SK-N-SH treated with all-trans-retinoic acid at 6 μM for 48 hours (cell line): ENCODE measurements around the gene ATP9A.
"Not testable (repeated sequence)": the region's sequence is repeated elsewhere in the genome, so short reads cannot be mapped to it uniquely, and the experiment has no call there.

Source experiments
- ATAC-seq: fragments of 200-7000 bp; cut with Tn5 transposase; 3 replicates; pipeline ENCODE4 v1.9.1; 2020; ENCODE audit warnings: mild to moderate bottlenecking, moderate library complexity
- ARNTL ChIP-seq: fragments of 450-650 bp; formaldehyde crosslinking; IDR thresholded peaks from 2 replicates; pipeline ENCODE4 v1.5.0; 2020; ENCODE audit warnings: low read depth, mild to moderate bottlenecking, moderate library complexity, borderline replicate concordance
- BACH2 ChIP-seq: fragments of 250-450 bp; sonication (Bioruptor Pico); IDR thresholded peaks from 2 replicates; pipeline ENCODE4 v1.9.0; 2021; ENCODE audit warnings: mild to moderate bottlenecking, borderline replicate concordance
- CSDC2 ChIP-seq: fragments of 250-450 bp; sonication (Bioruptor Pico); IDR thresholded peaks from 2 replicates; pipeline ENCODE4 v1.5.0; 2020; ENCODE audit warnings: mild to moderate bottlenecking, moderate library complexity
- ESRRG ChIP-seq: fragments of 250-450 bp; sonication (Bioruptor Pico); IDR thresholded peaks from 2 replicates; pipeline ENCODE4 v1.6.1; 2021; ENCODE audit warnings: mild to moderate bottlenecking
- GLIS3 ChIP-seq: fragments of 250-450 bp; sonication (Bioruptor Pico); IDR thresholded peaks from 2 replicates; pipeline ENCODE4 v1.5.0; 2020; ENCODE audit warnings: mild to moderate bottlenecking, moderate library complexity
- ISL1 ChIP-seq: fragments of 250-450 bp; sonication (Bioruptor Pico); IDR thresholded peaks from 2 replicates; pipeline ENCODE4 v2.1.2; 2022; ENCODE audit warnings: mild to moderate bottlenecking, moderate library complexity
- OSR1 ChIP-seq: fragments of 250-450 bp; sonication (Bioruptor Pico); IDR thresholded peaks from 2 replicates; pipeline ENCODE4 v1.8.0; 2022; ENCODE audit warnings: moderate library complexity, mild to moderate bottlenecking, inconsistent platforms
- RARB ChIP-seq: fragments of 250-450 bp; sonication (Bioruptor Pico); IDR thresholded peaks from 2 replicates; pipeline ENCODE4 v1.8.0; 2021; ENCODE audit warnings: mild to moderate bottlenecking, moderate library complexity
- SNAI2 ChIP-seq: fragments of 250-450 bp; sonication (Bioruptor Pico); IDR thresholded peaks from 2 replicates; pipeline ENCODE4 v1.5.0; 2020; ENCODE audit warnings: mild to moderate bottlenecking, moderate library complexity
- TCF4 ChIP-seq: fragments of 250-450 bp; sonication (Bioruptor Pico); IDR thresholded peaks from 2 replicates; pipeline ENCODE4 v1.8.0; 2021; ENCODE audit warnings: mild to moderate bottlenecking, moderate library complexity, borderline replicate concordance
- TOX ChIP-seq: fragments of 250-450 bp; sonication (Bioruptor Pico); IDR thresholded peaks from 2 replicates; pipeline ENCODE4 v1.8.0; 2021; ENCODE audit warnings: mild to moderate bottlenecking, moderate library complexity, borderline replicate concordance
- ZC3H10 ChIP-seq: fragments of 250-450 bp; sonication (Bioruptor Pico); IDR thresholded peaks from 2 replicates; pipeline ENCODE4 v1.5.1; 2021; ENCODE audit warnings: mild to moderate bottlenecking, moderate library complexity
- ZFP30 ChIP-seq: fragments of 450-650 bp; formaldehyde crosslinking; IDR thresholded peaks from 2 replicates; pipeline ENCODE4 v1.5.0; 2022; ENCODE audit warnings: mild to moderate bottlenecking, moderate library complexity
- ZNF565 ChIP-seq: fragments of 450-650 bp; formaldehyde crosslinking; conservative IDR thresholded peaks from 2 replicates; pipeline ENCODE4 v1.5.0; 2020; ENCODE audit warnings: low read depth, mild to moderate bottlenecking, moderate library complexity
- ZNF70 ChIP-seq: fragments of 450-650 bp; formaldehyde crosslinking; IDR thresholded peaks from 2 replicates; pipeline ENCODE4 v1.5.0; 2020; ENCODE audit warnings: mild to moderate bottlenecking, moderate library complexity
- ZNF8 ChIP-seq: fragments of 450-650 bp; formaldehyde crosslinking; IDR thresholded peaks from 2 replicates; pipeline ENCODE4 v1.5.0; 2020; ENCODE audit warnings: mild to moderate bottlenecking, moderate library complexity
- TF ChIP-seq, protein P1 (sequence below): fragments of 250-450 bp; sonication (Bioruptor Pico); IDR thresholded peaks from 2 replicates; pipeline ENCODE4 v1.5.1; 2021; ENCODE audit warnings: mild to moderate bottlenecking, moderate library complexity
- TF ChIP-seq, protein P2 (sequence below): fragments of 250-450 bp; sonication (Bioruptor Pico); IDR thresholded peaks from 2 replicates; pipeline ENCODE4 v1.8.0; 2020; ENCODE audit warnings: mild to moderate bottlenecking, moderate library complexity, borderline replicate concordance
- TF ChIP-seq, protein P3 (sequence below): fragments of 250-450 bp; sonication (Bioruptor Pico); IDR thresholded peaks from 2 replicates; pipeline ENCODE4 v1.8.0; 2021; ENCODE audit warnings: low read depth, mild to moderate bottlenecking, moderate library complexity, borderline replicate concordance
- TF ChIP-seq, protein P4 (sequence below): fragments of 250-450 bp; sonication (Bioruptor Pico); IDR thresholded peaks from 2 replicates; pipeline ENCODE4 v1.5.0; 2020; ENCODE audit warnings: mild to moderate bottlenecking, moderate library complexity

Gene ATP9A

DNA sequence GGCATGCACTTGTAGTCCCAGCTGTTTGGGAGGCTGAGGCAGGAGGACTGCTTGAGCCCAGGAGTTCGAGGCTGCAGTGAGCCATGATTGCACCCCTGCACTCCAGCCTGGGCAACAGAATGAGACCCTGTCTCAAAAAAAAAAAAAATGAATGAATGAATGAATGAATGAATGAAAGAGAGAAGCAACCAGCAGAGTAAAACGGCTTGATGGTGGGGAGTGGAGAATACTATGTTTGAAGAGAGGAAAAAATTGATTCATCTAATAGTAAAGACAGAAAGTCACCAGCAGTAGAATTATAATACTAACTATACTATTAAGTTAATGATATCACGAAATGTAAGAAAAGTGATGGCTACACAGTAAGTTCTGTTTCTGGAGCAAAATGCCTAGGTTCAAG, 80.6 kb downstream of the ATP9A start:
- ATAC-seq, result no peak
- TF ChIP-seq OSR1 (no peak), ISL1 (CRISPR knock-in tag) (no peak), BACH2 (CRISPR knock-in tag) (no peak), ARNTL (CRISPR knock-in tag) (no peak), ZC3H10 (CRISPR knock-in tag) (no peak), ESRRG (CRISPR knock-in tag) (no peak), SNAI2 (no peak), GLIS3 (CRISPR knock-in tag) (no peak), ZNF8 (CRISPR knock-in tag) (no peak), ZNF565 (CRISPR knock-in tag) (no peak), RARB (CRISPR knock-in tag) (no peak), ZNF70 (no peak), ZFP30 (CRISPR knock-in tag) (no peak), TOX (no peak)
- TF ChIP-seq, protein P1, sequence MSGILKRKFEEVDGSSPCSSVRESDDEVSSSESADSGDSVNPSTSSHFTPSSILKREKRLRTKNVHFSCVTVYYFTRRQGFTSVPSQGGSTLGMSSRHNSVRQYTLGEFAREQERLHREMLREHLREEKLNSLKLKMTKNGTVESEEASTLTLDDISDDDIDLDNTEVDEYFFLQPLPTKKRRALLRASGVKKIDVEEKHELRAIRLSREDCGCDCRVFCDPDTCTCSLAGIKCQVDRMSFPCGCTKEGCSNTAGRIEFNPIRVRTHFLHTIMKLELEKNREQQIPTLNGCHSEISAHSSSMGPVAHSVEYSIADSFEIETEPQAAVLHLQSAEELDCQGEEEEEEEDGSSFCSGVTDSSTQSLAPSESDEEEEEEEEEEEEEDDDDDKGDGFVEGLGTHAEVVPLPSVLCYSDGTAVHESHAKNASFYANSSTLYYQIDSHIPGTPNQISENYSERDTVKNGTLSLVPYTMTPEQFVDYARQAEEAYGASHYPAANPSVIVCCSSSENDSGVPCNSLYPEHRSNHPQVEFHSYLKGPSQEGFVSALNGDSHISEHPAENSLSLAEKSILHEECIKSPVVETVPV (CRISPR knock-in tag), result no peak
- TF ChIP-seq, protein P2, sequence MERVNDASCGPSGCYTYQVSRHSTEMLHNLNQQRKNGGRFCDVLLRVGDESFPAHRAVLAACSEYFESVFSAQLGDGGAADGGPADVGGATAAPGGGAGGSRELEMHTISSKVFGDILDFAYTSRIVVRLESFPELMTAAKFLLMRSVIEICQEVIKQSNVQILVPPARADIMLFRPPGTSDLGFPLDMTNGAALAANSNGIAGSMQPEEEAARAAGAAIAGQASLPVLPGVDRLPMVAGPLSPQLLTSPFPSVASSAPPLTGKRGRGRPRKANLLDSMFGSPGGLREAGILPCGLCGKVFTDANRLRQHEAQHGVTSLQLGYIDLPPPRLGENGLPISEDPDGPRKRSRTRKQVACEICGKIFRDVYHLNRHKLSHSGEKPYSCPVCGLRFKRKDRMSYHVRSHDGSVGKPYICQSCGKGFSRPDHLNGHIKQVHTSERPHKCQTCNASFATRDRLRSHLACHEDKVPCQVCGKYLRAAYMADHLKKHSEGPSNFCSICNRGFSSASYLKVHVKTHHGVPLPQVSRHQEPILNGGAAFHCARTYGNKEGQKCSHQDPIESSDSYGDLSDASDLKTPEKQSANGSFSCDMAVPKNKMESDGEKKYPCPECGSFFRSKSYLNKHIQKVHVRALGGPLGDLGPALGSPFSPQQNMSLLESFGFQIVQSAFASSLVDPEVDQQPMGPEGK, result no peak
- TF ChIP-seq, protein P3, sequence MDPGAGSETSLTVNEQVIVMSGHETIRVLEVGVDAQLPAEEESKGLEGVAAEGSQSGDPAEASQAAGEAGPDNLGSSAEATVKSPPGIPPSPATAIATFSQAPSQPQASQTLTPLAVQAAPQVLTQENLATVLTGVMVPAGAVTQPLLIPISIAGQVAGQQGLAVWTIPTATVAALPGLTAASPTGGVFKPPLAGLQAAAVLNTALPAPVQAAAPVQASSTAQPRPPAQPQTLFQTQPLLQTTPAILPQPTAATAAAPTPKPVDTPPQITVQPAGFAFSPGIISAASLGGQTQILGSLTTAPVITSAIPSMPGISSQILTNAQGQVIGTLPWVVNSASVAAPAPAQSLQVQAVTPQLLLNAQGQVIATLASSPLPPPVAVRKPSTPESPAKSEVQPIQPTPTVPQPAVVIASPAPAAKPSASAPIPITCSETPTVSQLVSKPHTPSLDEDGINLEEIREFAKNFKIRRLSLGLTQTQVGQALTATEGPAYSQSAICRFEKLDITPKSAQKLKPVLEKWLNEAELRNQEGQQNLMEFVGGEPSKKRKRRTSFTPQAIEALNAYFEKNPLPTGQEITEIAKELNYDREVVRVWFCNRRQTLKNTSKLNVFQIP (CRISPR knock-in tag), result no peak

DNA sequence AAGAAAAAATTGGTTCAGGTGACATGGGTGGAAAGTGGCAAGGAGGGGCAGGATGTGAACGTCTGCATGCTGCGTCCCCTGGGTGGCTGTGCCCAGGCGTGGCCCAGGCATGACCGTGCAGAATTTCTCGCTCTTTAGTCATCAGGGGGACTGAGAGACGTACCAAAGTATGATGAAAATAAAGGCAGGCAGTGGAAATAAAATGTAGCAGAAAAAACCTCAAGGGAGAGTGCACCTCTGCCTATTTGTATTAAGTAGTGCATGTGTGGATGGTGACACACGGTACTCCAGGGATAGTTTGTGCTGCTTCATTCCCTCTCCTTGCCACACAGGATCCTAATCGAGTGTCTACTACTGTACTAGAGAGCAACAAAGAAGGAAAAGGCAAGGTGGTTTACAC, 81.1 kb downstream of the ATP9A start:
- peak; percentile 71 for ATAC-seq

DNA sequence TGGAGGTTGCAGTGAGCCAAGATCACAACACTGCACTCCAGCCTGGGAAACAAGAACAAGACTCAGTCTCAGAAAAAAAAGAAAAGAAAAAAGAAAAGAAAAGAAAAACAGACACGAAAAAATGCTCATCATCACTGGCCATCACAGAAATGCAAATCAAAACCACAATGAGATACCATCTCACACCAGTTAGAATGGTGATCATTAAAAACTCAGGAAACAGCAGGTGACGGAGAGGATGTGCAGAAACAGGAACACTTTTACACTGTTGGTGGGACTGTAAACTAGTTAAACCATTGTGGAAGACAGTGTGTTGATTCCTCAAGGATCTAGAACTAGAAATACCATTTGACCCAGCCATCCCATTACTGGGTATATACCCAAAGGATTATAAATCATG, 82.7 kb downstream of the ATP9A start:
- not testable (repeated sequence) for ATAC-seq

More for the DNA sequence above, 81.1 kb downstream of the ATP9A start:
- TF ChIP-seq ZNF565 (CRISPR knock-in tag), result no peak
- TF ChIP-seq, protein P4, sequence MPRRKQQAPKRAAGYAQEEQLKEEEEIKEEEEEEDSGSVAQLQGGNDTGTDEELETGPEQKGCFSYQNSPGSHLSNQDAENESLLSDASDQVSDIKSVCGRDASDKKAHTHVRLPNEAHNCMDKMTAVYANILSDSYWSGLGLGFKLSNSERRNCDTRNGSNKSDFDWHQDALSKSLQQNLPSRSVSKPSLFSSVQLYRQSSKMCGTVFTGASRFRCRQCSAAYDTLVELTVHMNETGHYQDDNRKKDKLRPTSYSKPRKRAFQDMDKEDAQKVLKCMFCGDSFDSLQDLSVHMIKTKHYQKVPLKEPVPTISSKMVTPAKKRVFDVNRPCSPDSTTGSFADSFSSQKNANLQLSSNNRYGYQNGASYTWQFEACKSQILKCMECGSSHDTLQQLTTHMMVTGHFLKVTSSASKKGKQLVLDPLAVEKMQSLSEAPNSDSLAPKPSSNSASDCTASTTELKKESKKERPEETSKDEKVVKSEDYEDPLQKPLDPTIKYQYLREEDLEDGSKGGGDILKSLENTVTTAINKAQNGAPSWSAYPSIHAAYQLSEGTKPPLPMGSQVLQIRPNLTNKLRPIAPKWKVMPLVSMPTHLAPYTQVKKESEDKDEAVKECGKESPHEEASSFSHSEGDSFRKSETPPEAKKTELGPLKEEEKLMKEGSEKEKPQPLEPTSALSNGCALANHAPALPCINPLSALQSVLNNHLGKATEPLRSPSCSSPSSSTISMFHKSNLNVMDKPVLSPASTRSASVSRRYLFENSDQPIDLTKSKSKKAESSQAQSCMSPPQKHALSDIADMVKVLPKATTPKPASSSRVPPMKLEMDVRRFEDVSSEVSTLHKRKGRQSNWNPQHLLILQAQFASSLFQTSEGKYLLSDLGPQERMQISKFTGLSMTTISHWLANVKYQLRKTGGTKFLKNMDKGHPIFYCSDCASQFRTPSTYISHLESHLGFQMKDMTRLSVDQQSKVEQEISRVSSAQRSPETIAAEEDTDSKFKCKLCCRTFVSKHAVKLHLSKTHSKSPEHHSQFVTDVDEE (CRISPR knock-in tag), result no peak
- TF ChIP-seq ZNF8 (CRISPR knock-in tag), result no peak
- TF ChIP-seq TOX, result no peak

DNA sequence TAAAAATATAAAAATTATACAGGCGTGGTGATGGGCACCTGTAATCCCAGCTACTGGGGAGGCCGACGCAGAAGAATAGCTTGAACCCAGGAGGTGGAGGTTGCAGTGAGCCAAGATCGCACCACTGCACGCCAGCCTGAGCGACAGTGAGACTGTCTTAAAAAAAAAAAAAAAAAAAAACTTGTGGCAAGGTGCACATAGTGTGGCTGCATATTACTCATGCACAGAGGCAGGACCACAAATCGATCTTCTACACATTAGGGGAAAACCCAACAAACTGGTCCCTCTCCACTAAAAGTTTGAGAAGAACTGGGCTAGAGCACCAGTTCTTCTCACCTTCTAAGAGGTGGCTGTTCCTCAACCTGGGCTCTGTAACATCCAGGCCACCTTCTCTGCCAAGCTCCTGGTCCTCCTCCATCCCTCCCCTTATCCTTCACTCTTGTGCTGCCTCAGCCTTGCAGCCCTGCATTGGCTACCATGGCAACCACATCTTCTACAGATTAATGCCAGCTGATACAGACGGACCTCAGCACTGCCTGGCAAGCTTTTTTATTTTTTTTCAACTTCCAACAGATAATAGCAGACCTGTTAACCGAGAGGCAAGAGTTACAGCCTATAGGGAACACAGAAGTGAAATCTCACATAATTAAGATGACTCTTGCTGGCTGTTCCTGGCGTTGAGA, 88.0 kb downstream of the ATP9A start:
- peak; percentile 62; the same call in 1 of the 3 replicates for ATAC-seq
- no peak for TF ChIP-seq CSDC2 (CRISPR knock-in tag)
- TF ChIP-seq TCF4, result 0 out of 2 replicates have a peak, but pooled peaks have one; percentile 19
- no peak for TF ChIP-seq ZNF565 (CRISPR knock-in tag)
- TF ChIP-seq ZC3H10 (CRISPR knock-in tag), result no peak
- TF ChIP-seq, protein P4 (CRISPR knock-in tag), result no peak
